Limb (tissue), 2 donors: Measurements from ENCODE around the gene RNU1-4.
"Not testable (repeated sequence)": the region's sequence is repeated elsewhere in the genome, so short reads cannot be mapped to it uniquely, and the experiment has no call there.

Source experiments
- DNase-seq, 2 donors: peaks; one replicate each; pipeline ENCODE4 v3.0.0-alpha.2; 2016; ENCODE audit errors: extremely low spot score in 2 of 2

The RNU1-4 gene

DNA sequence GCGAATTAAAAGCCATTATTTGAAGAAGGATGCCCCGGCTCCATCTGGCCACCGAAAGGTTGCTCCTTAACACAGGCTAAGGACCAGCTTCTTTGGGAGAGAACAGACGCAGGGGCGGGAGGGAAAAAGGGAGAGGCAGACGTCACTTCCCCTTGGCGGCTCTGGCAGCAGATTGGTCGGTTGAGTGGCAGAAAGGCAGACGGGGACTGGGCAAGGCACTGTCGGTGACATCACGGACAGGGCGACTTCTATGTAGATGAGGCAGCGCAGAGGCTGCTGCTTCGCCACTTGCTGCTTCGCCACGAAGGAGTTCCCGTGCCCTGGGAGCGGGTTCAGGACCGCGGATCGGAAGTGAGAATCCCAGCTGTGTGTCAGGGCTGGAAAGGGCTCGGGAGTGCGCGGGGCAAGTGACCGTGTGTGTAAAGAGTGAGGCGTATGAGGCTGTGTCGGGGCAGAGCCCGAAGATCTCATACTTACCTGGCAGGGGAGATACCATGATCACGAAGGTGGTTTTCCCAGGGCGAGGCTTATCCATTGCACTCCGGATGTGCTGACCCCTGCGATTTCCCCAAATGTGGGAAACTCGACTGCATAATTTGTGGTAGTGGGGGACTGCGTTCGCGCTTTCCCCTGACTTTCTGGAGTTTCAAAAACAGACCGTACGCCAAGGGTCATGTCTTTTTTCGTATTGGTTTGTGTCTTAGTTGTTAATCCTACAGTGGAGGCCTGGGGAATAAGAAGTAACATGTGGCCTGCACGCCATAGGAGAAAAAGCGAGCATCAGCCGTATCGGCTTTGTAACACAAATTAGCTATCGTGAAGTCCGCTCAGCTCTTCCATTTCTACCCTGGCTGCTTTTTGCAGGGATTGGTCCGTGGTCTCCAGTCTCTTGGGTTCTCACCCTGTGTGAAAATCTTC is at the start of gene RNU1-4:
Gene RNU1-4 (plus strand): TSS at position 470 of the 918 bp plus-strand sequence.
- not testable (repeated sequence) for DNase-seq

DNA sequence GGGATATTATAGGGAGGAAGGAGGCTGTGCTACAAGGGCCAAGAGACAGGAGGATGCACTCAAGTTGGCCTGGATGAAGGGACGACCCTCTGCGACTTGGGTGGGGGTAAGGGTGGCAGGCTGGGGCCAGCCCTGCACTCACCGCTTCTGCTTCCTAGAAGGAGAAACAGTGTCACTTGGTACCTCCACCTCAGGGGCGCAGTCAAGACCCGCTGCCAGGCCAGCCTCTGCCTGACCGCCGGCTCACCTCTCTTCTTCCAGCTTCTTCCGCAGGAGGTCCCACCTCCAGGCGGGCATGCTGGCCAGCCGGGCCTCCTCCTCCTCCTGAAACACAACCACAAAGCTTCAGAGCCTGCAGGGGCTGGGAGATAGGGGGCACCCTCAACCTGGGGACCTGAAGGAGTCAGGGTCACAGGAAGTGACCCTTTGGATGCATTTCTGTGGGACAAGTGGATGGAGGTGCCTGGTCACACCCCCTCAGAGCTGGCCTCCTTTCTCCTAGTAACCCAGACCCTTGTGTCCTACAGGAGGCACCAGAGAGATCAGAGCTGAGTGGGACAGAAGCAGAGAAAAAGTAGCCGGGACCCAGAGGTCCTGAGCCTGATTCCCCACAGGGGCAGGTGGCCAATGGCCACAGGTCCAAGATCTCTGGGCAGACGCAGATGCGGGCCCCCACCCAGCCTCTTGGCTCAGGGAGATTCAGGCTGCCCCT is 49.2 kb upstream of the RNU1-4 start:
- DNase-seq: not testable (repeated sequence)

DNA sequence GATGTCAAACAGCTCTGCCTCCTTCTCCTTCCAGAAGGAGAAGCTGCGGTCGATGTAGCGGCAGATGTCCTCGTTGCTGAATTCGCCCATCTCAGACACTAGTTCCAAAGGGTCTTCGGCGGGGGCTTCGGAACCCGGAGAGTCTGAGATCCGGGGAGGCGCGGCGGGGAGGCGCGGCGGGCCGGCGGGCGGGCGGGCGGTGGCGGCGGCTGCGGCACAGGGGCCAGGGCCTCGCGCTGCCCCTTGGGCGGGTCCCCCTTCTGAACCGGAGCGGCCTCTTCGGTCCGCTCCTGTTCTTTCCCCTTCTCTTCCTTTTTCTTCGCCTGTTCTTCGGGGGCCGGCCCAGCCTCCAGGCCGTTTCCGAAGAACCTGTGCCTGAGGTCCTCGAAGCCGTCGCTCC is 48.0 kb upstream of the RNU1-4 start:
- not testable (repeated sequence) for DNase-seq

DNA sequence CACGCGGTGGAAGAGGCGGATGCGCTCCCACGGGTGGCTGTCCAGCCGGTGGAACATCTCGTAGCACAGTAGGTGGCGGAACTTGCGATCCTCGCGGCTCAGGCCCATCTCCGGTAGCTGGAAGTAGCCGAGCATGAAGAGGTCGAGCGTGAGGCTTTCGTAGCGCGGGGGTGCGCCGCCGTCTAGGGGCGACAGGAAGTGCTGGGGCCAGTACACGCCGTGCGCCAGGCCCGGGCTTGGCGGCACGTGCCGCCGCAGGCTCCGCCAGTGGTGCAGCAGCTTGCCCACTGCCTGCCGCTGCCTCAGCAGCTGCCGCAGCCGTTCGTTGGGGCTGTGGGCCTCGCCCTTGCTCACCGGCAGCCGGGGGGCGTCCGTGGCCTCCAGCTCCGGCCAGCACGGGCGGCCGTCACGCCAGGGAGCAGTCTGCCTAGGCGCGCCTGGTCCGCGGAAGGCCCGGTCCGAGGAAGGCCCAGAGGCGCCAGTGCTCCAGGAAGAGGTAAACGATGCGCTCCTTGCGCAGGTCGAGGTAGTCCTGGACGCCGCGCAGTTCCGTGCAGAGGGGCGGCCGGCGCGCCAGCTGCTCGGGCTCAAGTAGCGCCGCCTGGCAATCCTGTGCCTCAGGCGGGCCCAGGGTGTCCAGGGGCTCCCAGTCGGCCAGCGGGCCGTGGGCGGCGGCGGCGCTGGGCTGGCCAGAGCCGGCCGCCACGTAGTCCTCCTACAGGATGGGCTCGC is 47.4 kb upstream of the RNU1-4 start:
- not testable (repeated sequence) for DNase-seq

DNA sequence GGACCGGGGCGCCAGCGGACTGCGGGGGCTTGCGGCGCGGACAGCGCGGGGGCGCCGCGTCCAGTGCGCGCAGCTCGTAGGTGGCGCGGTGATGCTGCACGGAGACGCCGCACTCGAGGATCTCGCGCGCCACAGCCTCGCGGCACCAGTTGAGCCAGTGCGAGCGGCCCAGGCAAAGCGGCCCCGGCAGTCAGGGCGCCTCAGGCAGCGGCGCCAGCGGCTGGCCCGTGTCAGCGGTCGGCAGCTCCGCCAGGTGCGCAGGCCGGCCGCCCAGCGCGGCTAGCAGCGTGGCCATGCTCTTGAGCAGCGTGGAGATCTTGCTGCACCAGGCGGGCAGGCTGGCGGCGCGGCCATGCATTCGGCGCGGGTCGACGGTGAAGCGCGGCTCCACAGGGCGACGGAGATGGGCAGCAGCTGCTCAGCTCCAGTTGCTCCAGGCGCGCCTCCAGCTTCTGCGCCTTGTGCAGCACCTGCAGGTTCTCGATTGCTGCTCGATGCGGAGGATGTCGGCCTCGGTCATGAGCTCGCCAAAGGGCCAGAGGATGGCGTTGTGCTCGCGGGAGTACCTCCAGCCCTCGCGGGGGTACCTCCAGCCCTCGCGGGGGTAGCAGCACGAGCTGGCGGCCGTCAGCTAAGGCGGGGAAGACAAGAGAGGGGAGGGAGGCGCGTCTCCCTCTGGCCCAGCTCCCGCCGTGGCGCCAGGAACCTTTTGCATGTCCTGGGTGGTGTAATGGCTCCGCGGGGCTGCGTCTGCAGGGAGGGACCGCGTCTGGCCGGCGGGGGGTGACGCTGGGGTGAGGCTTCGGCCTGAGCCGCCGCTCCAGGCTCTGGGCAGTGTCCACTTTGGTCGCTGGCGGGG is 46.6 kb upstream of the RNU1-4 start:
- not testable (repeated sequence) for DNase-seq

DNA sequence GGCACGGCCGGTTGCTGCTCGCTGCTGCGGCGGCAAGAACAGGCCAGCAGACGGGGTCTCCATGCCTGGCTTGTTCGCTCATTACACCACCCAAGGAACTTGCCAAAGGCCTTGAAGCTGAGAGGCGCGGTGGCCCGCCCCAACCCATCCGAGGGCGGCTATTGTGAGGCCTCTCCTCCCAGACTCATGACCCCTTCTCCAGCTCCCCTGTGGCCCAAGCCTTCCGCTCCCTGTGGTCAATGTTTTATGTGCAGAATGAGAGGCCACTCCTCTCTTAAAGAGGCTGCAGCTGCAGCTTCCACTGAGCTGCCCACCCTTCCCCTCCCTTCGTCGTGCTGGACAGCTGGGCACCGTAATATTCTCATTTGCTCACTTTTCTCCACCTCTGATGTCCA is 46.0 kb upstream of the RNU1-4 start:
- not testable (repeated sequence) for DNase-seq

DNA sequence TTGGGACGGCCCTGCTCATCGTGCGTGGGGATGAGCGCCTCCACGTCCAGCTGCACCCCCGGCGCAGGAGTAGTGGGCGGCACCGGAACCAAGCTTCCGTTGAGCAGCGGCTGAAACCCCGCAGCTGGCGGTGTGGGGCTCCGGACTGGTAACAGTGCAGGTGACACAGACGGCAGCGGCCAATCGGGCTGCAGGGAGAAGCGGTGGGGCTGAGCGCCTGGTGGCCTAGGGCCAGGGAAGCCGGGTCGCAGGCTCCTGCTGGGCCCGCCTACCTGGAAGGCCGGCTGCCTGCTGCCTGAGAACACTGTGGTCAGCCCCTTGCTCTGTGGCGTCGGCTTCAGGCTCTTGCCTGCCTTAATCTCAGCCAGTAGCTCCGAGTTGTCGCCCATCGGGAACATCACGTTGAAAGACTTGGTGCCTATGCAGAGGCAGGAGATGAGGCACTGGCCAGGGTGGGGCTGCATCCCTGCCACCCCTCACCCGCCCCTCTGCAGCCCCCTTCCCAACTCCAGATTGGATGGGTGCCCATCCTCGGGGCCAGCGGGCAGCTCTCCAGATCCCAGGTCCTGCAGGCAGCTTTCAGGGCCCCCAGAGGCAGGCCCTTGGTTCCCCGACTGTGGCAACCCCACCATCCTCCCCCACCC is 43.7 kb upstream of the RNU1-4 start:
- DNase-seq: peak in 1 of 2 donors; percentile 44

DNA sequence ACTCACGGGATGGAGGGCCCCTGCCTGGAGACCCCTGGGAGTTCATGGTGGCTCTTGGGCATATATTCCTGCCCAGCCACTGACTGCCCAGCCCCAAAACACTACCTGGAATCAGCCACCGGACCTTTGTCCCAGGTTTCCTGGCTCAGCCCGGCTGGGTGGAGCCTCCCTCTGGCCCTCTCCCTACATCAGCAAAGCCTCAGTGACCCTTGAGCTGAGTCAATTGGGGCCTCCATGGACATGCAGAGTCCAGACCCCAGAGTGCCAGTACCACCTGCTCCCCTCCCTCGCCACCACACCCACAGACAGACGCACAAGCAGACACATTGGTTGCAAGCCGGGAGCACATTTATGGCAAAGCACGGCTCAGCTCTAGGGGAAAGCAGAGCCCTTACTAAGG is 43.2 kb upstream of the RNU1-4 start:
- DNase-seq: not testable (repeated sequence)

DNA sequence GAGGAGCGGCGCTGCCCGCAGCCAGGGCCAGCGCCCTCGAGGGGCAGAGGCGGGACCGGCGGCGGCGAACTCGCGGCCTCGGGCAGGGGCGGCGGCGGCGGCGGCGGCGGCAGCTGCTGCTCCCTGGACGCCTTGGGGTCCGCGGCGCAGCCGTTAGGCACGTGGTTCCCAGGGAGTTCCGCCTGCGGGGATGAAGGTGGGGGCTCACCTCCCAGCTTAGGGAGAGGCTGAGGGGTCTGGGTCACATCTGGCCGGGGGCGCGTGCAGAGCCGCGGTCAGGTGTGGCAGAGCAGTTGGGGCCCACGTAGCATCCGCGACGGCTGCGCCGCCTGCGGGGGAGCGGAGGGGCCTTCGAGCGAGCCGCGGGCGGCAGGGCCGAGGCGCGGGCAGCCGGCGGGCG is 40.9 kb upstream of the RNU1-4 start:
- peak in 1 of 2 donors; percentile 39 for DNase-seq

DNA sequence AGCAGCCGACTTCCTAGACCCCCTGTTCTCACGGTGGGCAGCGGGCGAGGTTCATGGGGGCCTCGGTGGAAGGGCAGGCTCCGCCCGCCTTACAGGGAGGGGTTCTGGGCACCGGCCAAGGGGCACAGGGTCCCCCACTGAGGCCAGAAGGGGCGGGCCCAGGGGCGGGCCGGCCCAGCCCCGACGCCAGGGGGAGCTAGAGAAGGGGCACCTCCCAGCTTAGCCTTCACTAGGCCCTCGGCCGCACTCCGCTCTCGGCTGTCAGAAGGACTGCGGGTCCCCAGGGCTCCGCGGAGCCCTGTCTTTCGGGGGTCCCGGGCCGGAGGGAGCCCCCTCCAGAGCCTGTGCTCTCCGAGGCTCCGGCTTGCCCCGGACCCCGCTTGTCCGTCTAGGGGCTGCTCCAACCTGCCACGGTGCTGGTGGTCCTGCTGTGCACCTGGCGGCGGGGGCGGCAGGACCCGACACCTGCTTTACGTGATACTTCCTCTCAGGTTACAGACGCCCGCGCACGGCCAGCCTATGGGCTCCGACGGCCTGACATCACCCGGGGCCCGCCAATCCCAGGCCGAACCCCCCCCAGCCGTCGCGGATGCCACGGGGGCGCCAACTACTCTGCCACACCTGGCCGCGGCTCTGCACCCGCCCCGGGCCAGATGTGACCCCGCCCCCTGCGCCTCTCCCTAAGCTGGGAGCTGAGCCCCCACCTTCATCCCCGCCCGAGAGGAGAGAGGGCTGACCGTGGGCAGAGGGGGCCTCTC is 40.0 kb upstream of the RNU1-4 start:
- DNase-seq: not testable (repeated sequence)

DNA sequence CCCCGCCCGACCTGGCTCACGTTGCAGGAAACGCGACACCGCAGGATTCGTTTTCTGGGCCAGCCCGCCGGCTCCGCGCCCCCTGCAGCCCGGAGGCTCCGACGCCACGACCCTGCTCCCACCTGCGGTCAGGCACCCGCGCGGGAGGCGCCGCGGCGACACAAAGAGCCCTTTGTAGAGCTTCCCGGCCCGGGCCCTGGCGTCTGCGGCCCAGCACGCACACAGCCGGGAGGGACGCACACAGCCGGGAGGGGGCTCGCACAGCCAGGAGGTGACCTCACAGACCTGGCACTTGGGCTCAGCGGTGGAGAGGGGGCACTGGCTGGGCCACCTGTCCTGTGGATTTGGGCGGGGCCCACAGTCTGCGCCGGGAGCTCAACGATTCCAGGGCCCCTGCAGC is 39.1 kb upstream of the RNU1-4 start:
- DNase-seq: not testable (repeated sequence)

DNA sequence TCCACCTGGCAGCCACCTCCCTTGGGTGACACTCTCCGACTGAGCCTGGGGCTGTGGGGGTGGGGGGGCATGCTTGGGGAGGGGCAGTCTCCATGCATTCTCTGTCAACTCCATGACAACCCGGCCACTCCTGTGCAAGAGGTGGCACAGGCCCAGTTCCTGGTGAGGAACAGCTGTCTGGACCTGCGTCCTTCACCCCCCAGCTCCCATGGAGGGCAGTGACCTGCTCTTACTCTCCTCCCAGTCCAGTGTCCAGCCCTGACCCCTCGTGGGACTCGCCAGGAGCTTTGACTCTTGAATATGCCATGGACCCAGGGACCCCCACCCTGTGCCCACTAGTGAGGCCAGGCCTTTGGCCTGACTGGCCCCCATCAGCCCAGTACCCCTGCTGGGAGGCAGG is 38.0 kb upstream of the RNU1-4 start:
- not testable (repeated sequence) for DNase-seq

DNA sequence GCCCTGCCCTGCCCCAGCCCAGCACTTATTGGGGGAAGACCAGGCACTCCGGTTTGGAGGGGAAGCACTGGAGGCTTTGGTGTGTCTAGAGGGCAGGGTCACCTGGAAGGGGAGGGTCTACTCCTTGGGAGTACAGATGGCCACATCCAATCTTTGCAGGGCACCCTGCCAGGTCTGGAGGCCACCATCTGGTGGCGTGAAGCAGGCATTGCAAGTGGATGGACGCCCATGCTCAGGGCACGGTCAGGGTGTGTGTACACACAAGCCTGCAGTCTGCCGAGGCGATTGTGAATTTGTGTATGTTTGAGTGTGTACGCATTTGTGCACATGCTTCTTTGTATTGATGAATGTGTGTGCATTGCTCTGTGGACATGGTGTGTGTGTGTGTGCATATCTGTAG is 37.2 kb upstream of the RNU1-4 start:
- DNase-seq: not testable (repeated sequence)

DNA sequence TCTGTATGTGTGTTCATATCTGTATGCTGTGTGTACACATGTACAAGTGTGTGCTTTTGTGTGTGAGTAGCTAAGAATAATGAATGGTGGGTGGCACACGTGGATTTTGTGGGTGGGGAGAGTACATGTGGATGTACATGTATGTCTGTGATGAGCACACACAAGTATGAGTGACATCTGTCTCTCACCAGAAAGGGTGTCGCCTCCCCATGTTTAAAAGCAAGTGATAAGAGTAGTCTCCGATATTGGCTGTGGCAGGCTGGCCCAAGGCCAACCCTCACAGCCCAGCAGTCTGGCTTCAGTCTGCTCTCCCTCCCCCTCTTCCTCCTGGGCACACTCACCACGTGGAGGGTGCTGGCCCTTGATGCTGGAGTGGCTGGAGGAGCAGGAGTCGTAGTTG is 36.7 kb upstream of the RNU1-4 start:
- peak in 1 of 2 donors; percentile 14 for DNase-seq

DNA sequence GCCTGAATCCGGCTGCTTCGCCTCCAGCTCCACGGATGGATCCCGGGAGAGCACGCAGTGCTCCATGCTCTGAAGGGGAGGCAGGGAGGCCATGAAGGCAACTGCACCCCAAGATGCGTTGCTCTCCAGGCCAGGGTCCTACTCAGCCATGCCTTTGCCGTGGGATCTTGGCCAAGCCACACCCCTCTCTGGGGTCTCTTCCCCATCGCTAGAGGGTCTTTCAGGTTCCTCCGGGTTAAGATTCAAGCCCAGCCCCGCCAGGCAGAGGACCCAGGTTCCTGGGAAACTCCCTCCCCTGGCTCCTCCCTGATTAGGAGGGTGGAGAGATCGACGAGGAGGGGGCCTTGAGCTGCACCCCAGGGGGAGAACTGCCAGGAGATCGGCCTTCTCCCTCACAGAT is 36.2 kb upstream of the RNU1-4 start:
- peak in 1 of 2 donors; percentile 38 for DNase-seq

DNA sequence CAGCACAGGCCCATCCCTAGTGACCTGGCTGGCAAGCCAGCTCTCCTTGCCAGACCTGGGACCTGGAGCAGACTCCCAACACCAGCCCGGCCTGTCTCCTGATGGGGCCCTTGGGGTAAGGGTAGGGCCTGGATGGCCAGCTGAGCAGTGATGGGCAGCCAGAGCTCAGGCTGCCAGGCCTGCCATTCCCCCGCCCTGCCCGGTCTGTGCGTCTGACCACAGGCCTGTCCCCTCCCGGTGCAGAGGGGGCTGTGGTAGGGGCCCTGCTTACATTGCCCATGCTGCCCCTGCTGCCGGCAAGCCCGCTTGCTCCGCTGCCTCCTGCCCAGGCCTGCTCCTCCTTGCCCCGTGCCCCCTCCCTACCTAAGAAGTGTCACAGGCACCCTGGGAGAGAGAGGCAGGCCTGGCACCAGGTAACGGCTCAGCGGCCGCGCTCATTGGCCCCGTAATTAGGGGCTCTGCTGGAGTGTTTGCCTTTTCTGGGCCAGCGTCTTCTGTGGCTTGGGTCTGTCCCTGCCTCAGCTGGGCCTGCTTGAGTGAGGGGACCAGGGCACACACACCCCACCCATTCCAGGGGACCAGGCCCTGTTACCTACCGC is 35.7 kb upstream of the RNU1-4 start:
- not testable (repeated sequence) for DNase-seq

DNA sequence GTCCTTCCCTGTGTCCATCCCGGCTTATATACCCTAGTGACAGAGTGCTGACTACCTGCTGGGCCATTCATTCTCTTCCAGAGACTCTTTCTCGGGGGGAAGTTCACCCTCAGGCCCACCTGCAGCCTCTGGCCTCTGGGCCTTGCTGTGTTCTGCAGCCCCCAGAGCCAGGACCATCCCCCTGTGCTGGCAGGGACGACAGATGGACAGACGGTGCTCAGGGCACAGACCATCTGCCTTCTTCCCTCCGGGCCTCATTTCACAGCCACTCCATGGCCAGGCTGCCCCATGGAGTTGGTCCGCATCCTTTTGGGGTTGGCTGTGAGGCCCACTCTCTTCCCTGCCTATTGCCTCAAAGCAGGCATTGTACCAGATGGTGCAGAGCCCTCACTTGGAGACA is 34.0 kb upstream of the RNU1-4 start:
- peak in 1 of 2 donors; percentile 35 for DNase-seq

DNA sequence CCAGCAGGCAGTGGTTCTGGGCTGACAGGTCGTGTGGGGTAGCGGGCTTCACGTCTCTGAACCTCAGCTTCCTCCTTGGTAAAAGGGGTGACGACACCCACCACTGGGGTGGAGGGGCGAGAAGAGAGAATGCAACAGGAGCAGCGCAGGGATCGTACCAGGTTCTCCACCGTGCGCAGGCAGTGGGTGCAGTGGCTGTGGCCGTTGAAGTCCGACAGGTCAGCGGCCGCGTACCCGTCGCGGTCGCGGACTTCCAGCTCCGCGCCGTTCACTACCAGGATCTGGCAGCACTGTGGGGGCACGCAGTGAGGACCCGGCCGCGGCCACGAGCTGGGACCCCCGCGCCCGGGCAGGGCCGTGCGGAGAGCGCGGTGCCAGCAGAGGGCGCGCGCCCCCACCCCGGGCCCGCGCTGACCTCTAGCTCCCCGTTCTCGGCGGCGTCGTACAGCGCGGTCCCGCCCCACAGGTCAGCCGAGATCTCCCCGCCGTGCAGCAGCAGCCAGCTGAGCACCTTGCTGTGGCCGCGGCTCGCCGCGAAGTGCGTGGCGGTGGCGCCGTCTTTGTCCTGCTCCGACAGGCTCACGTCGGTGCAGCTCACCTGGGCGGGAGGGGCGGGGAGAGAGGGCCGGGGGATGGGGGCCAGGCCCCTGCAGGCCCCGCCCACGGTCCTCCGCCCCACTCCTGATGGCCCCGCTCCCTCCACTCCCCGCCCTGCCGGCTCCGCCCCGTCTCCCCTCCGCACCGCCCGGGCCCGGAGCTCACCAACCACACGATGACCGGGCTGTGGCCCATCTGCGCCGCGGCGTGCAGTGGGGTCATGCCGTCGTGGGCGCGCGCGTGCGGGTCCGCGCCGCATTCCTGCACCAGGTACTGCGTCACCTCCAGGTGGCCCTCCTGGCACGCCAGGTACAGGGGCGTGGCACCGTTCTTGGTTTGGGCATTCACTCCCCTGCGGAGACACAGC is 32.9 kb upstream of the RNU1-4 start:
- peak in 1 of 2 donors; percentile 27 for DNase-seq
